Kasumi-1 (cell line): Measurements from ENCODE around the gene GREB1L.
A peak's percentile ranks its signal among the peaks of the same experiment; 100 is the strongest.
"Not testable (repeated sequence)": the region's sequence is repeated elsewhere in the genome, so short reads cannot be mapped to it uniquely, and the experiment has no call there.

Source experiments
- DNase-seq, 2 experiments: peaks; one replicate each; lab custom pipeline; 2025; lab: John Stamatoyannopoulos, UW

GREB1L gene

DNA sequence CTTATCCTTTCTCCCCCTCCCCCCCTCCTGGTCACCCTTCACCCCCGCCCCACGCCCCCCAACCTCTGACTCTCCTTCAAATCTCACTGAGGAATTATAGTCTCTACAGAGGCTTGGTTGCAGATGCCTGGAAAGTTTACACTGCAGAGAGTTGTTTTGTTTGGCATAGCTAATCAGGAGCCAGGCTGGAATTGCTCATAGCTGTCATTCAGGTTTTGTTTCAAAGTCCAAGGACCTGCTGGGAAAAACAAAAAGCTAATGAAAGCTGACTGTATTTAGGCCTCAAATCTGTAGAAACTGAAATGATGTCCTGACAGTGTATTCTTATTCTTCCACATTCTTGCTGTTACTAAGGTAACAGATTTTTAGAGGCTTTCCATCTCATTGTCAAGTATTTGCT, 22.6 kb downstream of the GREB1L start:
- no peak for DNase-seq

- no peak for DNase-seq
Measured at GRCh38 chr18:21265971-21266673, 24.1 kb downstream of the GREB1L start.

DNA sequence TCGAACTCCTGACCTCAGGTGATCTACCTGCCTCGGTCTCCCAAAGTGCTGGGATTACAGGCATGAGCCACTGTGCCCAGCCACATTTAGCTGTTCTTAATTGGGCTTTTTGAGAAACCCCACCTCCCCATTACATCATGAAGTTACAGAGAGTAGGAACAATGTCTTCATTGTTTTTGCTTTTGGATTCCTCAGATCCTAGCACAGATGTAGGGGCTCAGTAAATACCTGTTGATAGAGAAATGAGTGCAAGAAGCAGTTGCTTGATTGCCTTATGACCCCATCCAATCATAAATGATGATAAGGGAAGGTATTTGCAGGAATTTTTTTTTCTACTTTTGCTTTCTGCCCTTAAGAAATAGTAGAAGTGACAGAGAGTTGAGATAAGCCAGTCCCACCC, 25.4 kb downstream of the GREB1L start:
- DNase-seq, result no peak

- DNase-seq, result no peak
Measured at GRCh38 chr18:21269349-21269748, 27.3 kb downstream of the GREB1L start.

- DNase-seq, result no peak
Measured at GRCh38 chr18:21270453-21270852, 28.4 kb downstream of the GREB1L start.

DNA sequence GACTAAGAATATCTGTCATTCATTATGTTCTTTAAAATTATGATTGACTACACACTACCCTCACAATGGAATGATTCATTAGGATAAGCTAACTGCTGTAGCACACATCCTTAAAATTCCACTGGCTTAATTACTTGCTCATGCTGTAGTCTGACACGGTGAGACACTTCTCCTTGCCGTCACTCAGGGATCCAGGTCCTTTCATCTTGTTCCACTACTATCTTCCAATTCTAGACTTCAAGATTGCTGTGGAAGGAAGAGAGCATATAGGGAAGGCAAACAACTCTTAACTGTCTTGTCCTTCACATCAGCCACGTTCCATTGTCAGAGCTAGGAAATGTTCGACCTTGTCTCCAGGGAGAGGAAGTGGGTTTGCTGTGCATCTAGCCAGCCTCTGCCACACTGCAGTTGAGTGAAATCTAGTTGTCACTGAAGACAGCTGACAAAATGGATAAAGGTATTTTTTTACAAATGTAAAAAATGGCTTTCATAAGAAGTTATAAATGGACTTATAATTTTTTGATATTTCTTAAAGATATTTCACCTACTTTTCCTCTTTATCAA, 30.1 kb downstream of the GREB1L start:
- peak in 1 of 2 experiments; percentile 13 for DNase-seq

GRCh38 chr18:21273568-21273967, 31.5 kb downstream of the GREB1L start:
- no peak for DNase-seq

GRCh38 chr18:21275645-21276044, 33.6 kb downstream of the GREB1L start:
- no peak for DNase-seq

- no peak for DNase-seq
Measured at GRCh38 chr18:21277578-21277977, 35.5 kb downstream of the GREB1L start.

- not testable (repeated sequence) for DNase-seq
Measured at GRCh38 chr18:21278218-21278617, 36.2 kb downstream of the GREB1L start.

GRCh38 chr18:21281603-21282002, 39.6 kb downstream of the GREB1L start:
- no peak for DNase-seq

GRCh38 chr18:21284540-21284939, 42.5 kb downstream of the GREB1L start:
- no peak for DNase-seq

- no peak for DNase-seq
Measured at GRCh38 chr18:21289827-21290226, 47.8 kb downstream of the GREB1L start.

DNA sequence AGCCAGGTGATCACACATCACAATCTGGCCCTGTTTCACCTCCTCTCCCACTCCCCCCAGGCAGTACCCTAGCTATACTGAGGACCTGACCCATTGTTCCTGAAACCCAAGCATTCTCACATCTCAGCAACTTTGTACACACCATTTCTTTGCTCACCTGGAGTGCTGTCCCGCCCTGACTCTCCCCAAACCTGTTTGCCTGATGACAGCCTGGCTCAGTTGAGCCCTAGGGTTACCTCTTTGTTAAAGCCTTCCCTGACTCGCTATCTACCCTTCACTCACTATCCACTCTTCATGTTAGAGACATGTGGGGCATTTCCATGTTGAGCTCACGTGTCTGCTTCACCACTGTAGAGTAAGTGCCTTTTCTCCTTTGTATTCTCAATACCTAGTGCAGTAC, 49.1 kb downstream of the GREB1L start:
- DNase-seq, result no peak

GRCh38 chr18:21293479-21293878, 51.4 kb downstream of the GREB1L start:
- DNase-seq, result no peak

DNA sequence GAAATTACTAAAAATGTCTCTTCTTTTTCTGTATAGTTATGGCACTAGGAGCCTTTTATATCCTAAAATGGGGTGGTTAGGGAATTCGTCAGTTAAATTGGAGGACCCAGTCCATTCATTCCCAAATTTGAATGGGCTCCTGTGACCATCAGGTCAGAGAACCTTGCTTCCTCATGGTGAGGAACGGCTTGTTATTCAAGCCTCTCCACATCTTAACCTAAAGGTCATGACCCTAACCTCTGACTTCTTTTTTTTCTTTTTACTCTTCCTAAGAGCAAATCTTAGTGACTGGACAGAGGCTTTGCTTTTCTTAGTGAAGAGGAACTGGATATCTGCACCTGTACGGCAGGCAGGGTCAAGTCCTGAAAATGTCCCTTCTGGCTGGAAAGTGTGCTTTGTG, 53.1 kb downstream of the GREB1L start:
- DNase-seq, result no peak

- no peak for DNase-seq
Measured at GRCh38 chr18:21296045-21296444, 54.0 kb downstream of the GREB1L start.

DNA sequence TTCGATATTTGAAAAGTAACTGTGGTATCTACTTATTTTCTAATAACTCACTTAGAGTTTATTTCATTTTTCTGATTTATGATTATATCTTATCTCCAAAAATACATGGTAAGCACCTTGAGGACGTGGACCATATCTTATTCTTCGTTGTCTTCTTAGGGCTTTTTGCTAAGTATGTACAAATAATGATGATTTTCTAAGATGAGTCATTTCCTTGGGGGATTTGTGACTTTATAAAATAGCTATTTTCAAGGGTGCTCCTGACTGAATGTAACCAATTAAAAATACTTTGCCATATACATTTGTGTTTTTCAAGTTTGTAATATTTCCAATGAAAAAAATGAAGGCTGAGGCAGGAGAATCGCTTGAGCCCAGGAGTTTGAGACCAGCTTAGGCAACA, 56.3 kb downstream of the GREB1L start:
- DNase-seq, result no peak

DNA sequence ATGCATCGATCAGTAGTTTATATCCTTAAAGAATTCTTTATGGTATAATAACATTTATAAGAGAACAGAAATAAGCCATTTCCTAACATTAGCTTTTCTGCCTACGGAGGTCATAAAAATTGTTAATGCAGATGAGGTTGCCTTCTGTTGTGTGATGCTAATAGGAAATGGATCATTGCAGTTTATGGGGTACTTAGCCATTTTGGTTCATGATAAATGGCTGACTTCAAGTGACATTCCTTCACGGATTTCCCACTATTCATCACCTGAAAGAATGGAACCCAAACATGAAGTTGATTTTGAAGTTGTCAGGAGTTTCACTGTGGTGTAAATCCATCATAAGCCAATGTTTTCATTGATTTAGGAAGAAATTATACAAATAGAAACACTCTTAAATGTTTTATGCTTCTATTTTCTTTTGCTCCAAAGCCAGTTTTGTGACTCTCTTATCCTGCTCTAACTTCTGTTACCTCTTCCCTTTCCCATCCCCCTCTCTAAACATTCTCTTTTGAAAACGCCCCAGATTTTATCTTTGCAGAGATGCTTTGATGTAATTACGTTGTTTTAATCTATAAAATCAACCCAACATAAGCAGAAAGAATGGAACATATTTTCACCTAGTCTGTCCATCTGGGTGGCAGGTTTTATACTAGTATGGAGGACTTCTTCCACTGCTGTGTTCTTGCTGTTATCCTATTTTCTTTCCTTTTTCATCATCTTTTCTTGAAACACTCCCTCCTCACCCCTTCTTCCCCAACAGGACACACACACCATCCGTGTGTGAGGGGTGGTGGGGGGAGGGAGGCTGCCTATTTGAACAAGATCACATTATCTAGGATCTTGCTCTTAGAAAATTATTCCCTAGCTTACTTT, 58.2 kb downstream of the GREB1L start:
- no peak for DNase-seq

- DNase-seq, result no peak
Measured at GRCh38 chr18:21300908-21301200, 58.8 kb downstream of the GREB1L start.

DNA sequence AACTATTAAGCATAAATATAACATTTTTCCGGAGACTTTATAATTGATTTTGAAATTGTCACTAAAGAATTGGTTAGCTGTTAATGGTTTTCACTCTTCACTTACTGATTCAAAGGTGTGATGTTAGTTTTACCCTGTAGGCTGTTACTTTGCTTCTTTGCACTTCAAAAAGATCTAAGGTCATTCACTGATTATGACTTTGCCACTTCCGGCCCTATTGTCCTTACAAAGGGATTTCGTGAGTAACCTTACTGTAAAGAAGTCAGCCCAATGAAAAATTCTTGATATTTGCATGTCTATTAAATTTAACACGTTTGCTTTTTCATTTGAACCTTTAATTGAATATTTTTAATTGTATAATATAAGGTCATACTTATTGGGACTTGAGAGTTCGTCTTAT, 61.4 kb downstream of the GREB1L start:
- no peak for DNase-seq

DNA sequence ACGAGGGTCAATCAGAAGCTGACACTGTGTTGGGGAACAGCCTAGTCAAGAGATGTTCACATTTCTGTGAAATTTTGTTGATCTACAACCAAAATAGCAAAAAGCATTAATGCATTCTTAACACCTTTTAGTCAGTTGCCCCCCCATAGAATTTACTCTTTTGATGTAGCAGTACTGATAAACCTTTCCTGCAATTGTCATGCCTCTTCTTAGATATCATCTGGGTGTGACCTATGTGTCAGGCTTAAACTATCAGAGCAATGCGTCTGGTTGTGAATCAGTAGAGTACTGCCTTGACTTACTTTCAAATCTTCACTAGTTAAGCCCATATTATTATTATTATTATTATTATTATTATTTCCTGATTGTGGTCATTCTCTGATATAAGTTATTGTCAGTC, 61.9 kb downstream of the GREB1L start:
- no peak for DNase-seq

DNA sequence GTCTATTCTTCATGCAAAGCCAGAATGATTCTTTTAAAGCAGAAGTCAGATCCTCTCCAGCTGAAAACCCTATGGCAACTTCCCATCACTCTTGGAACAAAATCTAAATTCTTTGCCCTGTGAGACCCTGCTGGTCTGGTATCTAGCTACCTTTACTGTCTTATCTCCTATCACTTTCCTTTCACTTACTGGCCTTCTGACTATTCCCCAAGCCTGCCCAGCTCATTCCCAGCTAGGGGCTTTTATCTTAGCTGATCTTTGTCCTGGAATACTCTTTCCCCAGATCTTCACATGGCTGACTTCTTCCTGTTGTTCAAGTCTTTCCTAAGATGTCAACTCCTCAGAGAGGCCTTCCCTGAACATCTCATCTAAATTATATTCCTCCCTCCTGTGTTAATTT, 63.6 kb downstream of the GREB1L start:
- no peak for DNase-seq
